Measurements from ENCODE around the gene MYZAP.

MYZAP gene

GRCh38 chr15:57708047-57708446, 116.3 kb downstream of the MYZAP start:
- peaks cover 59% of the 10 kb centered on the region for H3K79me2 ChIP-seq (ENCODE audit: insufficient read depth, low read length)
- peak overlapping the region; percentile 82 for H3K4me3 ChIP-seq (ENCODE audit: low read length, poor library complexity, severe bottlenecking)
- peak overlapping the region; percentile 91 for H3K9ac ChIP-seq (ENCODE audit: low read depth, low read length, poor library complexity, severe bottlenecking)
- TF ChIP-seq EZH2phosphoT487 (IDR thresholded peaks at IDR 0.05; ENCODE audit: borderline replicate concordance) = no peak
- no peak for TF ChIP-seq CTCF (conservative IDR thresholded peaks at IDR 0.05; ENCODE audit: low read length)
- H3K4me2 ChIP-seq (ENCODE audit: low read depth, low read length, poor library complexity, severe bottlenecking) = peak overlapping the region; percentile 84
- H3K27me3 ChIP-seq (ENCODE audit: insufficient read depth, low read length, poor library complexity, severe bottlenecking) = peaks cover 23% of the 10 kb centered on the region
- no peak overlapping the region for H2AFZ ChIP-seq (ENCODE audit: low read length)
- H4K20me1 ChIP-seq (ENCODE audit: insufficient read depth, low read length, poor library complexity, severe bottlenecking) = peaks cover 36% of the 10 kb centered on the region
- no peaks in the 10 kb centered on the region for H3K9me3 ChIP-seq (ENCODE audit: insufficient read depth, low read depth, low read length)
- no peaks in the 10 kb centered on the region for H3K9me2 ChIP-seq (replicated peaks; ENCODE audit: low read depth, low read length)
- H3F3A ChIP-seq (ENCODE audit: low read depth) = no peaks in the 10 kb centered on the region
- H3K4me1 ChIP-seq (ENCODE audit: insufficient read depth, low read length, poor library complexity, severe bottlenecking) = peaks cover 47% of the 10 kb centered on the region
- peaks cover 25% of the 10 kb centered on the region; the same call in 1 of the 2 replicates for H3K36me3 ChIP-seq (ENCODE audit: insufficient read depth, low read length)

GRCh38 chr15:57718309-57718708, 126.6 kb downstream of the MYZAP start:
- Histone ChIP-seq H3K9ac (ENCODE audit: low read depth, low read length, poor library complexity, severe bottlenecking) (no peak overlapping the region), H3K4me3 (ENCODE audit: low read length, poor library complexity, severe bottlenecking) (no peak overlapping the region), H3K4me2 (ENCODE audit: low read depth, low read length, poor library complexity, severe bottlenecking) (no peak overlapping the region), H3K36me3 (ENCODE audit: insufficient read depth, low read length) (peaks cover 28% of the 10 kb centered on the region; the same call in 1 of the 2 replicates), H3F3A (ENCODE audit: low read depth) (no peaks in the 10 kb centered on the region), H2AFZ (ENCODE audit: low read length) (no peak overlapping the region), H3K4me1 (ENCODE audit: insufficient read depth, low read length, poor library complexity, severe bottlenecking) (peaks cover 4% of the 10 kb centered on the region), H3K79me2 (ENCODE audit: insufficient read depth, low read length) (peaks cover 6% of the 10 kb centered on the region; the same call in 1 of the 2 replicates), H4K20me1 (ENCODE audit: insufficient read depth, low read length, poor library complexity, severe bottlenecking) (peaks cover 6% of the 10 kb centered on the region), H3K9me3 (ENCODE audit: insufficient read depth, low read depth, low read length) (no peaks in the 10 kb centered on the region), H3K9me2 (replicated peaks; ENCODE audit: low read depth, low read length) (no peaks in the 10 kb centered on the region), H3K27me3 (ENCODE audit: insufficient read depth, low read length, poor library complexity, severe bottlenecking) (no peaks in the 10 kb centered on the region)
- TF ChIP-seq CTCF (conservative IDR thresholded peaks at IDR 0.05; ENCODE audit: low read length) (no peak), EZH2phosphoT487 (IDR thresholded peaks at IDR 0.05; ENCODE audit: borderline replicate concordance) (no peak)

GRCh38 chr15:57720867-57721266, 129.2 kb downstream of the MYZAP start:
- H2AFZ ChIP-seq (ENCODE audit: low read length) = no peak overlapping the region
- H3K4me3 ChIP-seq (ENCODE audit: low read length, poor library complexity, severe bottlenecking) = no peak overlapping the region
- TF ChIP-seq CTCF (conservative IDR thresholded peaks at IDR 0.05; ENCODE audit: low read length) (no peak), EZH2phosphoT487 (IDR thresholded peaks at IDR 0.05; ENCODE audit: borderline replicate concordance) (no peak)
- no peak overlapping the region for H3K4me2 ChIP-seq (ENCODE audit: low read depth, low read length, poor library complexity, severe bottlenecking)
- peaks cover 12% of the 10 kb centered on the region; the same call in 1 of the 2 replicates for H3K36me3 ChIP-seq (ENCODE audit: insufficient read depth, low read length)
- H3K9me3 ChIP-seq (ENCODE audit: insufficient read depth, low read depth, low read length) = no peaks in the 10 kb centered on the region
- no peaks in the 10 kb centered on the region for H3F3A ChIP-seq (ENCODE audit: low read depth)
- H3K9ac ChIP-seq (ENCODE audit: low read depth, low read length, poor library complexity, severe bottlenecking) = no peak overlapping the region
- H3K9me2 ChIP-seq (replicated peaks; ENCODE audit: low read depth, low read length) = no peaks in the 10 kb centered on the region
- H3K27me3 ChIP-seq (ENCODE audit: insufficient read depth, low read length, poor library complexity, severe bottlenecking) = no peaks in the 10 kb centered on the region
- H3K79me2 ChIP-seq (ENCODE audit: insufficient read depth, low read length) = no peaks in the 10 kb centered on the region
- H4K20me1 ChIP-seq (ENCODE audit: insufficient read depth, low read length, poor library complexity, severe bottlenecking) = peaks cover 3% of the 10 kb centered on the region
- no peaks in the 10 kb centered on the region for H3K4me1 ChIP-seq (ENCODE audit: insufficient read depth, low read length, poor library complexity, severe bottlenecking)

All from Loucy (cell line).